HEK293 (cell line): ENCODE measurements around the gene WDR6.

ENCODE experiments used
- CTCF ChIA-PET: fragments of 350-600 bp; formaldehyde crosslinking; extraction: SDS; loops from one replicate; lab custom pipeline; 2021; ENCODE audit warnings: antibody characterized with exemption; lab: Yijun Ruan, JAX
- POLR2A ChIA-PET: fragments of 300-600 bp; formaldehyde crosslinking; extraction: SDS; loops from one replicate; lab custom pipeline; 2020; ENCODE audit warnings: antibody characterized with exemption, inconsistent platforms; lab: Yijun Ruan, JAX
- H3K27ac ChIP-seq: fragments of 200-500 bp; sonication (Bioruptor generic); 2 replicates; pipeline ENCODE4 v1.5.1; 2014; ENCODE audit warnings: low read depth, low read length, control low read depth, inconsistent platforms; ENCODE audit errors: extremely low read depth
- H3K36me3 ChIP-seq, 2 experiments: fragments of 200-500 bp in 1 of 2; sonication (Bioruptor generic) in 1 of 2; 1 replicate in 1 of 2; 2 replicates in 1 of 2; pipeline ENCODE4 v1.5.1; 2014 to 2017; ENCODE audit warnings: inconsistent platforms in 2 of 2, low read length in 2 of 2; ENCODE audit not compliant: control insufficient read depth in 2 of 2, insufficient read depth in 1 of 2
- H3K4me1 ChIP-seq: fragments of 200-500 bp; sonication (Bioruptor generic); 2 replicates; pipeline ENCODE4 v1.5.1; 2014; ENCODE audit warnings: mild to moderate bottlenecking, low read length, inconsistent platforms; ENCODE audit not compliant: control insufficient read depth, insufficient read depth
- H3K4me3 ChIP-seq: 2 replicates; pipeline ENCODE4 v1.5.1; 2011; ENCODE audit warnings: low read depth, mild to moderate bottlenecking, control low read depth, low read length, moderate library complexity
- H3K9me3 ChIP-seq: fragments of 200-500 bp; sonication (Bioruptor generic); 2 replicates; pipeline ENCODE4 v1.5.1; 2014; ENCODE audit warnings: low read depth, low read length, inconsistent platforms; ENCODE audit not compliant: control insufficient read depth, insufficient read depth
- KLF16 ChIP-seq: fragments of 450-650 bp; formaldehyde crosslinking; IDR thresholded peaks from 2 replicates; pipeline ENCODE4 v1.5.1; 2017; ENCODE audit warnings: missing biosample characterization, missing genetic modification characterization
- KLF7 ChIP-seq: fragments of 450-650 bp; formaldehyde crosslinking; IDR thresholded peaks from 2 replicates; pipeline ENCODE4 v1.5.1; 2016; ENCODE audit warnings: missing biosample characterization, missing genetic modification characterization, borderline replicate concordance
- TCF7L2 ChIP-seq: IDR thresholded peaks from 2 replicates; pipeline ENCODE4 v1.6.1; 2011; ENCODE audit warnings: low read depth, mild to moderate bottlenecking, inconsistent platforms, low read length, moderate library complexity, borderline replicate concordance
- ZBTB17 ChIP-seq: fragments of 450-650 bp; formaldehyde crosslinking; IDR thresholded peaks from 2 replicates; pipeline ENCODE4 v1.5.1; 2016; ENCODE audit warnings: missing biosample characterization, missing genetic modification characterization
- ZBTB7A ChIP-seq: fragments of 450-650 bp; formaldehyde crosslinking; IDR thresholded peaks from 2 replicates; pipeline ENCODE4 v1.5.1; 2016; ENCODE audit warnings: low read depth, missing biosample characterization, missing genetic modification characterization
- ZFHX2 ChIP-seq: fragments of 450-650 bp; formaldehyde crosslinking; conservative IDR thresholded peaks from 2 replicates; pipeline ENCODE4 v1.5.1; 2016; ENCODE audit warnings: missing biosample characterization, missing genetic modification characterization
- ZNF112 ChIP-seq: fragments of 450-650 bp; formaldehyde crosslinking; IDR thresholded peaks from 2 replicates; pipeline ENCODE4 v1.5.0; 2017; ENCODE audit warnings: missing biosample characterization, missing genetic modification characterization
- ZNF138 ChIP-seq: fragments of 450-650 bp; formaldehyde crosslinking; IDR thresholded peaks from 2 replicates; pipeline ENCODE4 v1.5.1; 2016; ENCODE audit warnings: missing biosample characterization, missing genetic modification characterization, borderline replicate concordance
- ZNF140 ChIP-seq: fragments of 450-650 bp; formaldehyde crosslinking; IDR thresholded peaks from 2 replicates; pipeline ENCODE4 v1.5.1; 2016; ENCODE audit warnings: missing biosample characterization, missing genetic modification characterization
- ZNF184 ChIP-seq: fragments of 450-650 bp; IDR thresholded peaks from 2 replicates; pipeline ENCODE4 v1.5.1; 2018; ENCODE audit warnings: missing biosample characterization, mild to moderate bottlenecking, missing genetic modification characterization
- ZNF223 ChIP-seq: fragments of 450-650 bp; formaldehyde crosslinking; IDR thresholded peaks from 2 replicates; pipeline ENCODE4 v1.5.1; 2016; ENCODE audit warnings: missing biosample characterization, missing genetic modification characterization
- ZNF366 ChIP-seq: fragments of 450-650 bp; formaldehyde crosslinking; conservative IDR thresholded peaks from 2 replicates; pipeline ENCODE4 v1.5.1; 2016; ENCODE audit warnings: missing biosample characterization, missing genetic modification characterization
- ZNF391 ChIP-seq: fragments of 450-650 bp; formaldehyde crosslinking; IDR thresholded peaks from 2 replicates; pipeline ENCODE4 v1.5.1; 2016; ENCODE audit warnings: low read depth, missing biosample characterization, missing genetic modification characterization, borderline replicate concordance
- ZNF48 ChIP-seq: fragments of 450-650 bp; formaldehyde crosslinking; IDR thresholded peaks from 2 replicates; pipeline ENCODE4 v1.5.1; 2016; ENCODE audit warnings: missing biosample characterization, missing genetic modification characterization
- ZNF548 ChIP-seq: fragments of 450-650 bp; formaldehyde crosslinking; IDR thresholded peaks from 2 replicates; pipeline ENCODE4 v1.5.1; 2016; ENCODE audit warnings: missing biosample characterization, missing genetic modification characterization
- ZNF560 ChIP-seq: fragments of 450-650 bp; formaldehyde crosslinking; IDR thresholded peaks from 2 replicates; pipeline ENCODE4 v1.5.1; 2017; ENCODE audit warnings: missing biosample characterization, missing genetic modification characterization, borderline replicate concordance
- ZNF600 ChIP-seq: fragments of 450-650 bp; formaldehyde crosslinking; IDR thresholded peaks from 2 replicates; pipeline ENCODE4 v1.5.1; 2016; ENCODE audit warnings: missing biosample characterization, missing genetic modification characterization
- ZNF626 ChIP-seq: fragments of 450-650 bp; sonication (Bioruptor Pico); formaldehyde crosslinking; IDR thresholded peaks from 2 replicates; pipeline ENCODE4 v1.5.1; 2018; ENCODE audit warnings: missing biosample characterization, missing genetic modification characterization, inconsistent platforms
- ZNF654 ChIP-seq: fragments of 450-650 bp; formaldehyde crosslinking; IDR thresholded peaks from 2 replicates; pipeline ENCODE4 v1.5.1; 2016; ENCODE audit warnings: low read depth, missing biosample characterization, missing genetic modification characterization
- ZNF660 ChIP-seq: fragments of 450-650 bp; IDR thresholded peaks from 2 replicates; pipeline ENCODE4 v1.5.1; 2018; ENCODE audit warnings: missing biosample characterization, mild to moderate bottlenecking, missing genetic modification characterization
- ZNF664 ChIP-seq: fragments of 450-650 bp; formaldehyde crosslinking; IDR thresholded peaks from 2 replicates; pipeline ENCODE4 v1.5.1; 2016; ENCODE audit warnings: missing biosample characterization, missing genetic modification characterization
- ZNF747 ChIP-seq: fragments of 450-650 bp; formaldehyde crosslinking; IDR thresholded peaks from 2 replicates; pipeline ENCODE4 v1.5.1; 2016; ENCODE audit warnings: missing biosample characterization, missing genetic modification characterization
- ZNF76 ChIP-seq: fragments of 450-650 bp; formaldehyde crosslinking; IDR thresholded peaks from 2 replicates; pipeline ENCODE4; 2016; ENCODE audit warnings: low read depth, missing biosample characterization, missing genetic modification characterization, borderline replicate concordance
- ZNF777 ChIP-seq: fragments of 450-650 bp; formaldehyde crosslinking; IDR thresholded peaks from 2 replicates; pipeline ENCODE4 v1.5.1; 2017; ENCODE audit warnings: missing biosample characterization, missing genetic modification characterization, borderline replicate concordance
- TF ChIP-seq, protein P1 (sequence below): fragments of 450-650 bp; formaldehyde crosslinking; IDR thresholded peaks from 2 replicates; pipeline ENCODE4 v1.5.1; 2016; ENCODE audit warnings: missing biosample characterization, missing genetic modification characterization
- TF ChIP-seq, protein P2 (sequence below): fragments of 450-650 bp; formaldehyde crosslinking; IDR thresholded peaks from 2 replicates; pipeline ENCODE4 v1.5.1; 2016; ENCODE audit warnings: missing biosample characterization, missing genetic modification characterization
- TF ChIP-seq, protein P3 (sequence below): fragments of 450-650 bp; formaldehyde crosslinking; IDR thresholded peaks from 2 replicates; pipeline ENCODE4 v1.5.1; 2017; ENCODE audit warnings: missing biosample characterization, missing genetic modification characterization
- TF ChIP-seq, protein P4 (sequence below): fragments of 450-650 bp; formaldehyde crosslinking; IDR thresholded peaks from 2 replicates; pipeline ENCODE4 v1.5.1; 2016; ENCODE audit warnings: missing biosample characterization, missing genetic modification characterization
- TF ChIP-seq, protein P5 (sequence below): fragments of 450-650 bp; formaldehyde crosslinking; IDR thresholded peaks from 2 replicates; pipeline ENCODE4 v1.5.1; 2017; ENCODE audit warnings: missing biosample characterization, missing genetic modification characterization
- TF ChIP-seq, protein P6 (sequence below): fragments of 450-650 bp; formaldehyde crosslinking; IDR thresholded peaks from 2 replicates; pipeline ENCODE4 v1.5.1; 2016; ENCODE audit warnings: missing biosample characterization, missing genetic modification characterization

Gene WDR6

DNA sequence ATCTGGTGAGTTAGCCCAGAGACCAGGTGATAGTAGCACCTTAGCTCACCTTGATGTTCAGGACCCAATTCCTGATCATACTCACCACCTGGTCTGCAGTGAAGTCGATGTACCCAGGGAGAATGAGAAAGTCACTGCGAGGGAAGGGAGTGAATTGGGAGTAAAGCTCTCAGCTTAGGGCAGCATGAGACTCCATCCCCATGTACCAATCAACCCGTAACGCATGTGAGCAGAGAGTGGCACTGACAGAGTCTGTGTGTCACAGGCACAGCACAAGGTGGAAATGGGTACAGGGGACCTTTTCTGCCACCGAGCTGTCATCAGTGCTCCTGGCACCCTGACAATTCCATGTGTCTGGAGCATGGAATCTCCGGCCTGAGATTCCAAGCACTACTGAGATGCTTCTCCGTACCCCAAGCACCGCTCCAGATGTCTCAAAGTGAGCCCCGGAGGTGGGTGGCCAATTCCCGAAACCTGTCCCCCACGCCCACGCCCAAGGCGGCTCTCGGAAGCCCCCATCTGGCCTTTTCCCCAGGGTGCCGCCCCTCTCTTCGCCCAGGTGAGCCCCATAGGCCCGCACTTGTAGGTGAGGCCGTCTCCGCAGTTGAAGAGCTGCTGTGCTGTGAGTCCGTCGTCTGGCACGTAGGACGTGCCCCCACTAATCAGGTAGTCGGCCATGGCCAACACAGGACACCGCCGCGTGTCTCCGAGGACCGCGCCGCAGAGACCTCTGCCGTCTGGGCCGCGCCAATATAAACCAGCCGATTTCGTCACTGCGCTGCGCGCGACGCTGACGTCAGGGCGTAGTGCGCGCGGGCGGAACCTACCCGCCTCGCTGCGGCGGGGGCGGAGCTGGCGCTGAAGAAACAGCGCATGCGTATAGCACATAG lies 21.7 kb downstream of the WDR6 start, which contains the start of gene IMPDH2:
TSS of gene IMPDH2 (minus strand) at position 726 of the 890 bp plus-strand sequence. CDS start at position 678, 48 bp downstream.
- CTCF ChIA-PET = interaction anchor here (0.5 to 1.1 kb wide), 3 partner anchors 41 to 63 kb away, joined by 3 to 5 read pairs (median 3); no protein-coding TSS in a partner anchor
- TF ChIP-seq ZBTB17 (tag by site-specific recombination) (peak; percentile 38; the same call in 1 of the 2 replicates), ZNF600 (tag by site-specific recombination) (peak; percentile 71), ZNF48 (tag by site-specific recombination) (0 out of 2 replicates have a peak, but pooled peaks have one; percentile 67), ZNF366 (tag by site-specific recombination) (no peak), ZNF138 (tag by site-specific recombination) (no peak), ZNF112 (tag by site-specific recombination) (no peak), ZNF654 (tag by site-specific recombination) (no peak), ZNF777 (tag by site-specific recombination) (no peak; the same call in 1 of the 2 replicates), ZNF184 (tag by site-specific recombination) (no peak), ZNF223 (no peak), ZFHX2 (tag by site-specific recombination) (peak; percentile 91), ZNF76 (tag by site-specific recombination) (peak; percentile 38; the same call in 1 of the 2 replicates), ZBTB7A (tag by site-specific recombination) (peak; percentile 64; the same call in 1 of the 2 replicates), ZNF548 (tag by site-specific recombination) (no peak), ZNF660 (tag by site-specific recombination) (peak; percentile 74; the same call in 1 of the 2 replicates), ZNF560 (tag by site-specific recombination) (no peak), KLF16 (tag by site-specific recombination) (peak; percentile 88), ZNF140 (tag by site-specific recombination) (no peak), KLF7 (0 out of 2 replicates have a peak, but pooled peaks have one; percentile 59), ZNF747 (tag by site-specific recombination) (no peak), ZNF664 (tag by site-specific recombination) (no peak), ZNF626 (tag by site-specific recombination) (no peak), ZNF391 (tag by site-specific recombination) (0 out of 2 replicates have a peak, but pooled peaks have one; percentile 59), TCF7L2 (no peak)
- TF ChIP-seq, protein P1, sequence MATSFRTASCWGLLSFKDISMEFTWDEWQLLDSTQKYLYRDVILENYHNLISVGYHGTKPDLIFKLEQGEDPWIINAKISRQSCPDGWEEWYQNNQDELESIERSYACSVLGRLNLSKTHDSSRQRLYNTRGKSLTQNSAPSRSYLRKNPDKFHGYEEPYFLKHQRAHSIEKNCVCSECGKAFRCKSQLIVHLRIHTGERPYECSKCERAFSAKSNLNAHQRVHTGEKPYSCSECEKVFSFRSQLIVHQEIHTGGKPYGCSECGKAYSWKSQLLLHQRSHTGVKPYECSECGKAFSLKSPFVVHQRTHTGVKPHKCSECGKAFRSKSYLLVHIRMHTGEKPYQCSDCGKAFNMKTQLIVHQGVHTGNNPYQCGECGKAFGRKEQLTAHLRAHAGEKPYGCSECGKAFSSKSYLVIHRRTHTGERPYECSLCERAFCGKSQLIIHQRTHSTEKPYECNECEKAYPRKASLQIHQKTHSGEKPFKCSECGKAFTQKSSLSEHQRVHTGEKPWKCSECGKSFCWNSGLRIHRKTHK (tag by site-specific recombination) = no peak
- TF ChIP-seq, protein P2, sequence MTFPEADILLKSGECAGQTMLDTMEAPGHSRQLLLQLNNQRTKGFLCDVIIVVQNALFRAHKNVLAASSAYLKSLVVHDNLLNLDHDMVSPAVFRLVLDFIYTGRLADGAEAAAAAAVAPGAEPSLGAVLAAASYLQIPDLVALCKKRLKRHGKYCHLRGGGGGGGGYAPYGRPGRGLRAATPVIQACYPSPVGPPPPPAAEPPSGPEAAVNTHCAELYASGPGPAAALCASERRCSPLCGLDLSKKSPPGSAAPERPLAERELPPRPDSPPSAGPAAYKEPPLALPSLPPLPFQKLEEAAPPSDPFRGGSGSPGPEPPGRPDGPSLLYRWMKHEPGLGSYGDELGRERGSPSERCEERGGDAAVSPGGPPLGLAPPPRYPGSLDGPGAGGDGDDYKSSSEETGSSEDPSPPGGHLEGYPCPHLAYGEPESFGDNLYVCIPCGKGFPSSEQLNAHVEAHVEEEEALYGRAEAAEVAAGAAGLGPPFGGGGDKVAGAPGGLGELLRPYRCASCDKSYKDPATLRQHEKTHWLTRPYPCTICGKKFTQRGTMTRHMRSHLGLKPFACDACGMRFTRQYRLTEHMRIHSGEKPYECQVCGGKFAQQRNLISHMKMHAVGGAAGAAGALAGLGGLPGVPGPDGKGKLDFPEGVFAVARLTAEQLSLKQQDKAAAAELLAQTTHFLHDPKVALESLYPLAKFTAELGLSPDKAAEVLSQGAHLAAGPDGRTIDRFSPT (tag by site-specific recombination) = no peak
- TF ChIP-seq, protein P3, sequence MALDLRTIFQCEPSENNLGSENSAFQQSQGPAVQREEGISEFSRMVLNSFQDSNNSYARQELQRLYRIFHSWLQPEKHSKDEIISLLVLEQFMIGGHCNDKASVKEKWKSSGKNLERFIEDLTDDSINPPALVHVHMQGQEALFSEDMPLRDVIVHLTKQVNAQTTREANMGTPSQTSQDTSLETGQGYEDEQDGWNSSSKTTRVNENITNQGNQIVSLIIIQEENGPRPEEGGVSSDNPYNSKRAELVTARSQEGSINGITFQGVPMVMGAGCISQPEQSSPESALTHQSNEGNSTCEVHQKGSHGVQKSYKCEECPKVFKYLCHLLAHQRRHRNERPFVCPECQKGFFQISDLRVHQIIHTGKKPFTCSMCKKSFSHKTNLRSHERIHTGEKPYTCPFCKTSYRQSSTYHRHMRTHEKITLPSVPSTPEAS (tag by site-specific recombination) = no peak
- TF ChIP-seq, protein P4, sequence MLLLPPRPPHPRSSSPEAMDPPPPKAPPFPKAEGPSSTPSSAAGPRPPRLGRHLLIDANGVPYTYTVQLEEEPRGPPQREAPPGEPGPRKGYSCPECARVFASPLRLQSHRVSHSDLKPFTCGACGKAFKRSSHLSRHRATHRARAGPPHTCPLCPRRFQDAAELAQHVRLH (tag by site-specific recombination) = peak; percentile 48; the same call in 1 of the 2 replicates
- TF ChIP-seq, protein P5, sequence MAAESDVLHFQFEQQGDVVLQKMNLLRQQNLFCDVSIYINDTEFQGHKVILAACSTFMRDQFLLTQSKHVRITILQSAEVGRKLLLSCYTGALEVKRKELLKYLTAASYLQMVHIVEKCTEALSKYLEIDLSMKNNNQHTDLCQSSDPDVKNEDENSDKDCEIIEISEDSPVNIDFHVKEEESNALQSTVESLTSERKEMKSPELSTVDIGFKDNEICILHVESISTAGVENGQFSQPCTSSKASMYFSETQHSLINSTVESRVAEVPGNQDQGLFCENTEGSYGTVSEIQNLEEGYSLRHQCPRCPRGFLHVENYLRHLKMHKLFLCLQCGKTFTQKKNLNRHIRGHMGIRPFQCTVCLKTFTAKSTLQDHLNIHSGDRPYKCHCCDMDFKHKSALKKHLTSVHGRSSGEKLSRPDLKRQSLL (tag by site-specific recombination) = no peak
- TF ChIP-seq, protein P6, sequence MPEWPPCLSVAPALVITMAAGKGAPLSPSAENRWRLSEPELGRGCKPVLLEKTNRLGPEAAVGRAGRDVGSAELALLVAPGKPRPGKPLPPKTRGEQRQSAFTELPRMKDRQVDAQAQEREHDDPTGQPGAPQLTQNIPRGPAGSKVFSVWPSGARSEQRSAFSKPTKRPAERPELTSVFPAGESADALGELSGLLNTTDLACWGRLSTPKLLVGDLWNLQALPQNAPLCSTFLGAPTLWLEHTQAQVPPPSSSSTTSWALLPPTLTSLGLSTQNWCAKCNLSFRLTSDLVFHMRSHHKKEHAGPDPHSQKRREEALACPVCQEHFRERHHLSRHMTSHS (tag by site-specific recombination) = no peak

More for the DNA sequence above, 21.7 kb downstream of the WDR6 start, which contains the start of gene IMPDH2:
- H3K36me3 ChIP-seq = peaks cover 5 to 89% of the 10 kb centered on the region in 2 experiments; a peak in 2 of 3 replicates
- H3K4me3 ChIP-seq = peak within 1 kb of the TSS; percentile 83
- POLR2A ChIA-PET = interaction anchor here (0.6 to 1.9 kb wide), 25 partner anchors 8 to 642 kb away, joined by 3 to 28 read pairs (median 3); partner anchors contain the start of genes DALRD3, KLHDC8B, LAMB2 and P4HTM
- H3K27ac ChIP-seq = peak within 1 kb of the TSS; percentile 58
- H3K9me3 ChIP-seq = no peaks in the 10 kb centered on the region
- H3K4me1 ChIP-seq = no peaks in the 10 kb centered on the region
